A172 (cell line): Measurements from ENCODE around the gene LTF. TPM values are rescaled to one million over a fixed set of nuclear protein-coding genes. Genes with fewer than 3 reads are reported as not detected.
"Not testable (repeated sequence)": the region's sequence is repeated elsewhere in the genome, so short reads cannot be mapped to it uniquely, and the experiment has no call there.

ENCODE experiments used
- DNase-seq: peaks from one replicate; pipeline ENCODE4 v3.0.0-alpha.2; 2015; ENCODE audit warnings: low spot score
- total RNA-seq: library from RNA; depleted of rRNA; stranded (reverse); fragments of >200 nt; shearing (Covaris generic); gene quantifications from 2 replicates; pipeline ENCODE4 v1.2.3, GENCODE V29; 2014

The LTF gene
- total RNA-seq, 1 experiment from 2014 or later: not detected

DNA sequence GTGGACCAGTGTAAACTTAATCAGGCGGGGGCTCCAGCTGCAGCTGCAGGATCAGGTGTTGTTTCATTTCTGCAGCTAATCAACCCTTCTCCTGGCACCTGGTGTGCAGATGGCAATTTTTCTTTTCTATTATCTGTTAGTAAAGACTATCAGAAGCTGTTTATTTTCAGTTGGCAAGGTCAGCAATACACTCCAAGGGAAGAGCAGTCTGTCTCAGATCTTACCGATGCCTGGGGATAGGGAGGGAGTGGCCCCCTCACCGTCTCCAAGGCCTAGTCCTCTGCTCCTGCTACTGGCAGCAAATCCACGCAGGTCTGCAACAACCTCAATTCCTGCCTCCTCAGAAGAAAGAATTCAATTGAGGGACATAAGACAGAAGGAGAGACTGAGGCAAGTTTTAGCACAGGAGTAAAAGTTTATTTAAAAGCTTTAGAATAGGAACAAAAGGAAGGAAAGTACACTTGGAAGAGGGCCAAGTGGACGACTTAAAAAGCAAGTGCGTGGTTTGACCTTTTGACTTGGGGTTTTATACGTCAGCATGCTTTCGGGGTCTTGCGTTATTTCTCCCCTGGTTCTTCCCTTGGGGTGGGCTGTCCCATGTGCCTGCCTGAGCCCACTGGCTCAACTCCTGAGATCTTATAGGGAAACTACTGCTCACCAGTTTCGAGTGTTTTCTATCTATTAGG is 48.4 kb downstream of the LTF start:
- DNase-seq: no peak

- no peak for DNase-seq
Observed at GRCh38 chr3:46414739-46415138, 50.0 kb downstream of the LTF start.

GRCh38 chr3:46413951-46414350 is 50.8 kb downstream of the LTF start:
- DNase-seq: no peak

DNA sequence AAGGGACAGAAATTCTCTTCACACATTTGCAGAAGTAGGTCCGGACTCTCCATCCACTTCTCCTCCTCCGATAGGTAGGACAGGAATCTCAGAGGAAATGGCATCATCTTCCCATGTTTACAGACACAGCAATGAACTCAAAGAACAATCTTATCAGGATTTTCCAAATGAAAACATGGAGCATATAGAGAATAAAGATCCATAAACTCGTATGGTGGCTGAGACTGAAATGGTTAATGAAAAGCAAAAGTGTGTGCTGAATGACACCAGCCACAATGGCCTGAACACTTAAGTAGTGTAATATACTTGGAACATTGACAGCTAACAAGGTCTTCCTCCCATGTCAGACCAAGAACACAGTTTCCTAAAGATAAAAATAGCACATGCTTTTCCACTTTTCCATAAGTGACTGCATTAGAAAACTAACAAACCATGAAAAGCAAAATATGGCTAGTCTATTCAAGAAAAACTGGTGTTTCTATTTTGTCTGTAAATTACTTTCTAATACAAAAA is 51.9 kb downstream of the LTF start:
- no peak for DNase-seq

DNA sequence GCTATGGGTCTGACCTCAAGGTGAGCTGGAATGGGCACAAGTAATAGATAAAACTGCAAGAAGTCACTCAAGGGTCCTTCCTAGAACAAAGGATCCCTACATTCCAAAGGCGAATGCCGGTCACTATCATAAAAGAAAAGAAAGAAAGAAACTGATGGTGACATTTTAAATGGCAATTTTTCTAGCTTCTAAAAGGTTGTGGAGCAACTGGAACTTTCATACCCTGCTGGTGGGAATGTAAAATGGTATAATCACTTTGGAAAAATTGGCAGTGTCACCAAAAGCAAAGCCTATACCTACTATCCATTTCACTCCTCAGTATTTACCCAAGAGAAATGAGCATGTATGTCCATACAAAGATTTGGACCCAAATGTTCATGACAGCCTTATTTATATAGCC is 53.4 kb downstream of the LTF start:
- no peak for DNase-seq

- no peak for DNase-seq
Observed at GRCh38 chr3:46410669-46411068, 54.0 kb downstream of the LTF start.

DNA sequence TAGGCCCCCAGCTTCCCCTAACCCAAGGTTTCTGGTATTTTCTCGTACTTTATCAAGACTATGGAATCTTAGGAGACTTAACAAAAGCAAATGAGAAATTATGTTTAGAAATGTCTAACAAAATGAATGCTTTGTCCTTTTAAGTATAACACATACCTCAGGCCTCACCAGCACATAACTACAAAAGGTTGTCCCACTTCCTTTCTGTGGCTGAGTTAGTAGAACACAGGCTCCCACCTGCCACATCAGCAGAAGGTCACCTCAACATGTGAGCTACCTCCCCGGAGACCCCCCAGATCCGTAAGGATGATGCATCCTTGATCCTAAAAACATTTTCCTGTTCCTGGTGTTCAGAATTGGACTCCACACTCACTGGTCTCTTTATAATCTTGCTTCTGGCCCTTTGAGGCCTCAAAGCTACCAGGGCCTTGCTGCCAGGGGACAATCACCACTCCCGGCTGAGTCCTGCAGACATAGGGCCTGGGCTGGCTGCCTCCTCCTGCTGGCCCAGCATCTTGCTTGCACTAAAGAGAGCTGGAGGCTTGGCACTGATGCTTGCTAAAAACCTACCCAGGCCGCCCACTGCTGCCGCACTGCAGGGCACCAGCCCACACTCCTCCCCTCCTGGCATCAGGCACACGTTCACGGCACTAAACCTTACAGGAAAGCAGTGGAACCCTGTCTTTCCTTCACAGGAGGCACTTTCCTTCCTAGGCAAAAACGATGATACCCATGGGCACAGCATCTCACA is 54.8 kb downstream of the LTF start:
- DNase-seq: no peak

GRCh38 chr3:46408853-46409252 is 55.9 kb downstream of the LTF start:
- no peak for DNase-seq

DNA sequence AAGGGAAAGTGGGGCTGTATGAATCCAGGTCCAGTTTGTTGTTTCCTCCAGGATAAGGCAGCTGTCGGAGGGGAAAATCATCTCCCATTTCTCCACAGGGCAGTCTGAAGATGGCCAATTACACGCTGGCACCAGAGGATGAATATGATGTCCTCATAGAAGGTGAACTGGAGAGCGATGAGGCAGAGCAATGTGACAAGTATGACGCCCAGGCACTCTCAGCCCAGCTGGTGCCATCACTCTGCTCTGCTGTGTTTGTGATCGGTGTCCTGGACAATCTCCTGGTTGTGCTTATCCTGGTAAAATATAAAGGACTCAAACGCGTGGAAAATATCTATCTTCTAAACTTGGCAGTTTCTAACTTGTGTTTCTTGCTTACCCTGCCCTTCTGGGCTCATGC is 56.7 kb downstream of the LTF start:
- DNase-seq: no peak

- peak; percentile 60 for DNase-seq
Observed at GRCh38 chr3:46406788-46407611, 57.7 kb downstream of the LTF start, which contains the start of the genes CCR5AS and CCRL2. TSS of gene CCR5AS (minus strand) at chr3:46407066. TSS of gene CCRL2 (plus strand) at chr3:46407259. CDS start at chr3:46408080, 821 bp downstream.

- DNase-seq: no peak
Observed at GRCh38 chr3:46406443-46406787, 58.3 kb downstream of the LTF start.

- DNase-seq: no peak
Observed at GRCh38 chr3:46405301-46406019, 59.2 kb downstream of the LTF start.

GRCh38 chr3:46402902-46403301 is 61.8 kb downstream of the LTF start:
- DNase-seq: not testable (repeated sequence)

- DNase-seq: no peak
Observed at GRCh38 chr3:46401579-46401978, 63.1 kb downstream of the LTF start.

GRCh38 chr3:46400846-46401245 is 63.9 kb downstream of the LTF start:
- no peak for DNase-seq

DNA sequence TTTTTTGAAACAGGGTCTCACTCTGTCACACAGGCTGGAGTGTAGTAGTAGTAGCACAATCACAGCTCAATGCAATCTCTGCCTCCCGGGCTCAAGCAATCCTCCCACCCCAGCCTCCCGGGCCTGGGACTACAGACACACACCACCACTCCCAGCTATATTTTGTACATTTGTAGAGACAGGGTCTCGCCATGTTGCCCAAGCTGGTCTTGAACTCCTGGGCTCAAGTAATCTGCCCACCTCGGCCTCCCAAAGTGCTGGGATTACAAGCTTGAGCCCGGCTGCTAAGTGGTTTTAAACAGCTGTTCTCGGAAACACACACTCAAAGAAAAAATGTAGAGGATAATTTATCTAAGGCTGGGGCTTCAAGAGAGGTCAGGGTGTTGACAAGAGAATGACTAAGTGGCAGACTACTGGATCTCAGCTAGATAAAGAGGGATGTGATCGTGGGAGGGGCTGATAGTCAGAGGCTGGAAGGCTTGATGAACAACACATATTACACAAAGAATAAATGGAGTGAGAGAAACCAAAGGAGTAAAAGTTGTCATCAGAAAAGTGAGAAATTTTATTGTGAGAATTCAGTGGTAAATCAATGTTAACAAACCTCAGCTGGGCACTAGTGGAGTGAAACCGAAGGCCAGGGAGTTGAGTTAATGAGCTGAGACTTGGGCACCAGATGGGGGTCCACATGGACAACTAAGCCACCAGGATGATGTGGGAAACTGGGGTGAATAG is 64.5 kb downstream of the LTF start:
- DNase-seq: peak; percentile 90

- DNase-seq: peak; percentile 42
Observed at GRCh38 chr3:46399557-46399956, 65.1 kb downstream of the LTF start.

DNA sequence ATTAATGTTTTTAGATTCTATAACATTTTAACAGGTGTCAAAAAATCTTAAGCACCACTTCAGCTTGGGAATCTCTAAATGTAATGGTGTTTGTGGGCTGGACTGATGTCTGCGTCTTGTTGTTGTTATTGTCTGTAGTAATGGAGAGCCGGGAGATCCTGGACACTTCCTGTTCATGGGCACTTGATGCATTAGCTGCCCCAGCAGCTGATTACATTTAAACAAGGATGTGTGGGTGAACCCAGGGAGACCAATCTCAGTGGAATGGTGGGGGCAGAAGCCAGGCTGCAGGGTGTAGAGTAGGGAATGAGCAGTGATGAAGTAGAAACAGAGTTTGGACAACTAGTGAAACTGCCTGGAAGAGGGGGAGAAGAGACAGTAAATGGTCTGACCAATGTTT is 65.6 kb downstream of the LTF start:
- no peak for DNase-seq

- no peak for DNase-seq
Observed at GRCh38 chr3:46398186-46398955, 66.3 kb downstream of the LTF start.

GRCh38 chr3:46397111-46397510 is 67.6 kb downstream of the LTF start:
- DNase-seq: no peak
